CD4-positive, alpha-beta memory T cell (primary cell): ENCODE measurements around the gene EPN3. TPM values are rescaled to one million over a fixed set of nuclear protein-coding genes. Genes with fewer than 3 reads are reported as not detected.

Source experiments
- CTCF ChIA-PET: fragments of 350-600 bp; sonication (Branson Sonifier 250); formaldehyde crosslinking; loops from one replicate; lab custom pipeline; 2021; ENCODE audit warnings: inconsistent platforms; ENCODE audit not compliant: partially characterized antibody; lab: Charles Lee
- POLR2A ChIA-PET: fragments of 350-600 bp; sonication (Branson Sonifier 250); formaldehyde crosslinking; loops from one replicate; lab custom pipeline; 2021; ENCODE audit not compliant: partially characterized antibody; lab: Charles Lee
- DNase-seq, 5 donors: peaks; one replicate each; pipeline versions ENCODE4 v3.0.0 to v3.0.0-alpha.2; 2020 to 2022; ENCODE audit warnings: mixed read lengths in 1 of 5
- H3K27ac ChIP-seq: one replicate; pipeline ENCODE4 v1.7.0; 2013; ENCODE audit warnings: low read depth, low read length
- H3K27me3 ChIP-seq: 2 replicates; pipeline ENCODE4 v1.7.0; 2013; ENCODE audit warnings: mild to moderate bottlenecking, low read length, moderate library complexity; ENCODE audit not compliant: insufficient read depth
- H3K36me3 ChIP-seq: 2 replicates; pipeline ENCODE4 v1.7.0; 2013; ENCODE audit warnings: mild to moderate bottlenecking, low read length, moderate library complexity; ENCODE audit not compliant: insufficient read depth
- H3K4me1 ChIP-seq: 2 replicates; pipeline ENCODE4 v1.7.0; 2013; ENCODE audit warnings: mild to moderate bottlenecking, low read length, moderate library complexity; ENCODE audit not compliant: insufficient read depth
- H3K4me3 ChIP-seq, 2 donors: one replicate each; pipeline ENCODE4 v1.7.0; 2013; ENCODE audit warnings: low read length in 2 of 2, mild to moderate bottlenecking in 1 of 2
- H3K9me3 ChIP-seq, 2 donors: one replicate each; pipeline ENCODE4 v1.7.0; 2013; ENCODE audit warnings: low read length in 2 of 2, control low read depth in 1 of 2; ENCODE audit not compliant: control insufficient read depth in 1 of 2
- H3K27ac Mint-ChIP-seq, 7 donors: one replicate each; pipeline ENCODE4 v1.8.0; 2020 to 2021; ENCODE audit warnings: mixed read lengths in 7 of 7, mild to moderate bottlenecking in 6 of 7, inconsistent platforms in 3 of 7, moderate library complexity in 3 of 7
- H3K27me3 Mint-ChIP-seq, 2 donors: one replicate each; pipeline ENCODE4 v1.8.0; 2020 to 2021; ENCODE audit warnings: mixed read lengths in 2 of 2
- H3K36me3 Mint-ChIP-seq, 2 donors: one replicate each; pipeline ENCODE4 v1.8.0; 2020 to 2021; ENCODE audit warnings: mixed read lengths in 2 of 2, inconsistent platforms in 1 of 2, mild to moderate bottlenecking in 1 of 2
- H3K4me1 Mint-ChIP-seq, 4 donors: one replicate each; pipeline ENCODE4 v1.8.0; 2020 to 2021; ENCODE audit warnings: mixed read lengths in 4 of 4, mild to moderate bottlenecking in 1 of 4
- H3K4me3 Mint-ChIP-seq, 8 donors: one replicate each; pipeline ENCODE4 v1.8.0; 2020 to 2021; ENCODE audit warnings: mixed read lengths in 8 of 8, mild to moderate bottlenecking in 7 of 8, moderate library complexity in 6 of 8, inconsistent platforms in 3 of 8
- H3K9me3 Mint-ChIP-seq, 8 donors: one replicate each; pipeline ENCODE4 v1.8.0; 2020 to 2021; ENCODE audit warnings: mixed read lengths in 8 of 8, mild to moderate bottlenecking in 5 of 8, inconsistent platforms in 3 of 8, moderate library complexity in 1 of 8
- intact Hi-C: fragments of 100-400 bp; cut with micrococcal nuclease; formaldehyde crosslinking; loops from one replicate; pipeline ENCODE4 v1.15.1; 2023
- polyA plus RNA-seq, 2 donors: library from polyadenylated mRNA; unstranded; fragments of 300-500 nt; fragmentation: Illumina TruSeq; gene quantifications; one replicate each; pipeline ENCODE4 v1.2.3, GENCODE V29; 2021
- total RNA-seq, 2 experiments: library from RNA; stranded (reverse); gene quantifications; one replicate each; pipeline ENCODE4 v1.2.3, GENCODE V29; 2021

EPN3 gene
- total and polyA plus RNA-seq, 4 experiments from 2014 or later = not detected

DNA sequence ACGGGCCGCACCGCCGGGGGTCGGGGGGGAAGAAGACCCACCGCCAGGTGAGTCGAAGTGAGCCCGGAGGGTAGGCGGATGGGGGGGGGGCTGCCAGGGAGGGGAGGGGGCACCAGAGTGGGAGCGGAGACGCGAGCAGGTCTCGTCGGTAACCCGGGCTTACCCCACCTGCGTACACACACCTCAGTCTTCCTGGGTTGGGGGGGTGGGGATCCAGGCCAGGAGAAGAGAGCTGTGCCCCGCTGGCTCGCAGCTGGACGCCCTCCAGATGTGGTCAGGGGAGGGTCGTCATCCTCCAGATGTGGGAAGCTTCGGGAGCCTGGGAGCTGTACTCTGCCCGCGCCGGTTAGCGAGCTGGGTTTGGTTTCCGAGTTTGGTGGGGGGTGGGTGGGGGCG lies 29.2 kb downstream of the EPN3 start:
- peaks cover 44% of the 10 kb centered on the region for H3K4me1 ChIP-seq
- POLR2A ChIA-PET = interaction anchor here (1.3 to 2.6 kb wide), 2 partner anchors 11 to 164 kb away, joined by 4 to 11 read pairs; partner anchors contain the start of gene LRRC59
- H3K4me1 Mint-ChIP-seq = peaks cover 14 to 57% (median 28%) of the 10 kb centered on the region in 4 donors
- no peak overlapping the region for H3K27ac Mint-ChIP-seq
- H3K36me3 Mint-ChIP-seq = no peaks in the 10 kb centered on the region
- no peak overlapping the region for H3K27ac ChIP-seq
- peaks cover 35 to 49% of the 10 kb centered on the region in 2 donors for H3K27me3 Mint-ChIP-seq
- no peak overlapping the region for H3K4me3 ChIP-seq
- H3K9me3 ChIP-seq = no peaks in the 10 kb centered on the region
- CTCF ChIA-PET = interaction anchor here (1.0 kb wide), 1 partner anchor 20 kb away, joined by 3 read pairs; no protein-coding TSS in a partner anchor
- intact Hi-C loops = loop anchor here (2.0 kb wide), 1 partner anchor 15 kb away; the partner anchor contains the start of gene SPATA20
- no peaks in the 10 kb centered on the region for H3K36me3 ChIP-seq
- H3K4me3 Mint-ChIP-seq = peak overlapping the region in 4 of 8 donors; percentile 25 to 81 (median 71)
- H3K27me3 ChIP-seq = peaks cover 33% of the 10 kb centered on the region
- DNase-seq = peak in 2 of 5 donors; percentile 15 to 20
- no peaks in the 10 kb centered on the region for H3K9me3 Mint-ChIP-seq

GRCh38 chr17:50562242-50563091 lies 29.9 kb downstream of the EPN3 start:
- no peak overlapping the region for H3K4me3 ChIP-seq
- no peaks in the 10 kb centered on the region for H3K36me3 ChIP-seq
- no peaks in the 10 kb centered on the region for H3K9me3 Mint-ChIP-seq
- CTCF ChIA-PET = interaction anchor here (0.6 to 1.2 kb wide), 2 partner anchors 16 to 523 kb away, joined by 3 read pairs; partner anchors contain the start of gene SPATA20
- no peaks in the 10 kb centered on the region for H3K36me3 Mint-ChIP-seq
- peak in 2 of 5 donors; percentile 18 to 19 for DNase-seq
- H3K27ac Mint-ChIP-seq = peak overlapping the region in 4 of 7 donors; percentile 52 to 70 (median 66)
- H3K9me3 ChIP-seq = no peaks in the 10 kb centered on the region
- no peak overlapping the region for H3K27ac ChIP-seq
- intact Hi-C loops = no loop called here
- peaks cover 14 to 56% (median 28%) of the 10 kb centered on the region in 4 donors for H3K4me1 Mint-ChIP-seq
- peak overlapping the region; percentile 18 to 85 (median 62) for H3K4me3 Mint-ChIP-seq
- peaks cover 33% of the 10 kb centered on the region for H3K27me3 ChIP-seq
- H3K4me1 ChIP-seq = peaks cover 44% of the 10 kb centered on the region
- POLR2A ChIA-PET = interaction anchor here (1.3 kb wide), 1 partner anchor 165 kb away, joined by 4 read pairs; the partner anchor contains the start of gene LRRC59
- H3K27me3 Mint-ChIP-seq = peaks cover 37 to 52% of the 10 kb centered on the region in 2 donors

DNA sequence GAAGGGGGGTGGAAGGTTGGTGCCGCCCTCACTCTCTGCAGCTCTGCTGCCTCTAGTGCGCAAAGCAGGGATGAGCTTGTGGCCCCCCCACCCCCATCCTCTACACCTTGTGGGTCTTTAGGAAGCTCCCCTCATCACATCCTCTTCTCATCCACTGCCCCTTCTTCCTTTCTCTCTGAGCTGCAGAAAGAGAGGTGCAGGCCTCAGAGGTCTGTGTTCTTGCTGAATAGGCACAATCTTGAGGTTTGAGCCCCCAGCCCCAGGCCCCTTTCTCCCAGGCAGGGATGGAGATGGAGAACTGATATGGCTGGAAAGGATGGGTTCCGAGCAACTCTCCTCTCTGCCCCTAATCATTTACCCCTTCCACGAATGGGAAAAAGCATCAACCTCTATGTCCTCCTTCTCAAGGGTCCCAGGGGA lies 30.6 kb downstream of the EPN3 start:
- H3K4me1 Mint-ChIP-seq = peaks cover 14 to 50% (median 28%) of the 10 kb centered on the region in 4 donors
- intact Hi-C loops = no loop called here
- no peak overlapping the region for H3K27ac ChIP-seq
- peaks cover 44% of the 10 kb centered on the region for H3K4me1 ChIP-seq
- no peak overlapping the region for H3K4me3 ChIP-seq
- no peaks in the 10 kb centered on the region for H3K9me3 Mint-ChIP-seq
- peak overlapping the region in 2 of 8 donors; percentile 32 to 64 for H3K4me3 Mint-ChIP-seq
- no peaks in the 10 kb centered on the region for H3K36me3 ChIP-seq
- no peaks in the 10 kb centered on the region for H3K9me3 ChIP-seq
- POLR2A ChIA-PET = no interaction called here
- no peak for DNase-seq
- H3K36me3 Mint-ChIP-seq = no peaks in the 10 kb centered on the region
- peak overlapping the region in 2 of 7 donors; percentile 18 to 70 for H3K27ac Mint-ChIP-seq
- H3K27me3 Mint-ChIP-seq = peaks cover 40 to 51% of the 10 kb centered on the region in 2 donors
- CTCF ChIA-PET = interaction anchor here (0.6 to 1.2 kb wide), 2 partner anchors 16 to 522 kb away, joined by 3 read pairs; partner anchors contain the start of gene SPATA20
- peaks cover 33% of the 10 kb centered on the region for H3K27me3 ChIP-seq

DNA sequence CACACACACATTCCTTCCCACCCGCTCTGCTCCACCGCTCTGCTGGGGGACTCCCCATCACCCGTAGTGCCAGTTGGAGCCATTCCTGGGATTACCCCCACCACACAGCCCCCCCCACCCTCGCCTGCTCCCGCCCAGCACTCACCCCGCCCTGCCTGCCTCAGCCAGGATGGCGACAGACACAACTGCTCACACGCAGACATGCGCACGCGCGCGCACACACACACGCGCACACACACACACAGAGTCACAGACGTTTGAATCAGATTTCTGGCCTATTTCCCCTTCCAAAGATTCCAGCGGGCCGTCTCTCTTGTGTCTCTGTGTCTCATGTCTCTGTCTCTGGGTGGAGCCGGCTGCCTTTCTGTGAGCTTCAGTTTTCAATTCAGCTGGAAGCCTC lies 32.4 kb downstream of the EPN3 start:
- ChIA-PET POLR2A (no interaction called here), CTCF (no interaction called here)
- Mint-ChIP-seq H3K27ac (peak overlapping the region in 2 of 7 donors; percentile 47 to 82), H3K4me3 (peak overlapping the region in 2 of 8 donors; percentile 31 to 55), H3K36me3 (no peaks in the 10 kb centered on the region), H3K9me3 (no peaks in the 10 kb centered on the region), H3K4me1 (peaks cover 9 to 32% (median 18%) of the 10 kb centered on the region in 4 donors), H3K27me3 (peaks cover 33 to 40% of the 10 kb centered on the region in 2 donors)
- peak in 2 of 5 donors; percentile 22 to 23 for DNase-seq
- Histone ChIP-seq H3K27ac (no peak overlapping the region), H3K36me3 (no peaks in the 10 kb centered on the region), H3K4me1 (peaks cover 33% of the 10 kb centered on the region), H3K27me3 (peaks cover 23% of the 10 kb centered on the region), H3K9me3 (no peaks in the 10 kb centered on the region), H3K4me3 (no peak overlapping the region)
- intact Hi-C loops = no loop called here

GRCh38 chr17:50565402-50566350 lies 33.1 kb downstream of the EPN3 start:
- no peaks in the 10 kb centered on the region for H3K9me3 ChIP-seq
- Mint-ChIP-seq H3K27ac (peak overlapping the region in 6 of 7 donors; percentile 23 to 88 (median 60)), H3K9me3 (no peaks in the 10 kb centered on the region), H3K27me3 (peaks cover 30 to 38% of the 10 kb centered on the region in 2 donors), H3K4me3 (peak overlapping the region in 2 of 8 donors; percentile 32 to 55), H3K36me3 (no peaks in the 10 kb centered on the region), H3K4me1 (peaks cover 9 to 27% (median 17%) of the 10 kb centered on the region in 4 donors)
- POLR2A ChIA-PET = no interaction called here
- H3K27ac ChIP-seq = no peak overlapping the region
- no peaks in the 10 kb centered on the region for H3K36me3 ChIP-seq
- H3K4me1 ChIP-seq = peaks cover 27% of the 10 kb centered on the region
- H3K27me3 ChIP-seq = peaks cover 21% of the 10 kb centered on the region
- CTCF ChIA-PET = no interaction called here
- H3K4me3 ChIP-seq = no peak overlapping the region
- DNase-seq = peak in 4 of 5 donors; percentile 29 to 65 (median 38)
- intact Hi-C loops = no loop called here

- intact Hi-C loops = no loop called here
- ChIA-PET POLR2A (no interaction called here), CTCF (no interaction called here)
- peak overlapping the region in 2 of 7 donors; percentile 31 to 74 for H3K27ac Mint-ChIP-seq
- peaks cover 9 to 27% (median 17%) of the 10 kb centered on the region in 4 donors for H3K4me1 Mint-ChIP-seq
- Histone ChIP-seq H3K4me1 (peaks cover 21% of the 10 kb centered on the region), H3K36me3 (no peaks in the 10 kb centered on the region), H3K4me3 (no peak overlapping the region), H3K27me3 (peaks cover 21% of the 10 kb centered on the region), H3K9me3 (no peaks in the 10 kb centered on the region), H3K27ac (no peak overlapping the region)
- H3K9me3 Mint-ChIP-seq = no peaks in the 10 kb centered on the region
- H3K4me3 Mint-ChIP-seq = no peak overlapping the region
- peaks cover 35 to 42% of the 10 kb centered on the region in 2 donors for H3K27me3 Mint-ChIP-seq
- no peaks in the 10 kb centered on the region for H3K36me3 Mint-ChIP-seq
- DNase-seq = no peak
Measured at GRCh38 chr17:50566886-50567285, 34.4 kb downstream of the EPN3 start.
